DND-41 (cell line): ENCODE data around the gene PLCE1.

Experiments used
- CTCF ChIP-seq: IDR thresholded peaks from 2 replicates; pipeline ENCODE4 v1.5.1; 2012; ENCODE audit warnings: borderline replicate concordance, low read length, moderate library complexity, mild to moderate bottlenecking; ENCODE audit not compliant: poor library complexity, severe bottlenecking; ENCODE audit errors: extremely low read depth
- EZH2 ChIP-seq: IDR thresholded peaks from 3 replicates; pipeline ENCODE4 v1.6.1; 2012; ENCODE audit warnings: borderline replicate concordance, low read depth, mild to moderate bottlenecking, moderate library complexity, low read length, inconsistent platforms; ENCODE audit not compliant: severe bottlenecking

GRCh38 chr10:93973748-93974445, 19.8 kb upstream of the PLCE1 start:
- TF ChIP-seq CTCF (no peak), EZH2 (no peak)
